GM21381 (cell line): ENCODE data around the gene PPOX.

Source experiments
- ATAC-seq: cut with Tn5 transposase; IDR thresholded peaks from one replicate; pipeline ENCODE4 v1.9.1; 2021; ENCODE audit warnings: mild to moderate bottlenecking, moderate library complexity; ENCODE audit not compliant: unreplicated experiment

Gene PPOX

GRCh38 chr1:161175771-161176453 is 9.7 kb downstream of the PPOX start:
- ATAC-seq, result no peak

- no peak for ATAC-seq
Observed at GRCh38 chr1:161176468-161177111, 10.4 kb downstream of the PPOX start.

GRCh38 chr1:161177112-161177935 is 11.1 kb downstream of the PPOX start, which contains the start of gene B4GALT3:
B4GALT3 (minus strand) TSS chr1:161177507; CDS start chr1:161176060, 1,447 bp downstream.
- ATAC-seq, result peak; percentile 79

DNA sequence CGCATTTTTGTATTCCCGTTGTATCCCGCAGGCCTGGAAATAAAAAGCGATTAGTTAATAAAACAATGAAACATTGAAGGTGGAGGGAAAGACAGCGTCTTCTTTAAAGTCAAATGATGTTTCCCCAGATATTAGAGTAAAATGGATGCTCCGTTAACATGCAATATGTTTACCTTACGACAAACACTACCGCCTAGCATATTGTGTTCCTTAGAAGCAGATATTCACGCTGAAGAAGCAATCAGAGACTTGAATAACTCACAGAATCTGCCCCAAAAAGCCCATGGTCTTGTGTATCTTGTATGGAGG is 11.7 kb downstream of the PPOX start:
- ATAC-seq, result no peak

DNA sequence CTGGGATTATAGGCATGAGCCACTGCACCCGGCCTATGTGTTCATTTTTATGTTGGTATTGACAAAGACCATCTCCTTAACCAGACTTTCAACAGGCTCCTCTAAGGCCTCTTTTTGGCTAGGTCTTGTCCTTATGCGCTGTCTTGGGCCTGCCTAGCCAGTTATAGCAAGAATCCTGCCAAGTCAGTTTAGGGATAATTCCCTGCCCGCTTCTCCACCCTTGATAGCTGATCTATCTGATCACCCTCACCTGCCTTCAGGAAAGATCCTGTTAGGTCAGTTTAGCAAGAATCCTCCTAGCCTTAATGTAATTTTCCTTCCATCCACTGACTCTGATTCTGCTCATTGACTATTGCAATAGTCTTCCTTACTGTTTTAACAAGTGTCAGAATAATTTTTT is 13.5 kb downstream of the PPOX start:
- ATAC-seq, result no peak

DNA sequence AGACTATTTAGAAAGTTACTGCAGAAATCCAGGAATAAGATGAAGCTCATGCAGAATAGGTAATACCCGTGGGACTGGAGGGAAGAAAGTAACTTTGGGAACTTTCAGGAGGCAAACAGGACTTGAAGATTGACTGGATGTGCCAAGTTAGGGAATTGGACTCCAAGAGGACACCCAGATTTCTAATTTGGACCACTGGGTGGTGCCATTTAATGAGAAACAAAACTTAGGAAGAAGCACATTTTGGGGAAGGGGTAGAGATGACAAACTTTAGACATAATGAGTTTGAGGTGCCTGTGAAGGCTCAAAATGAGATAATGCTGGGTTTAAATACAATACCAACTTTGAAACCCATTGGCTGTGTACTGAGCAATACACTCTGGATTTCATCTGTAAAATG is 14.4 kb downstream of the PPOX start:
- no peak for ATAC-seq

DNA sequence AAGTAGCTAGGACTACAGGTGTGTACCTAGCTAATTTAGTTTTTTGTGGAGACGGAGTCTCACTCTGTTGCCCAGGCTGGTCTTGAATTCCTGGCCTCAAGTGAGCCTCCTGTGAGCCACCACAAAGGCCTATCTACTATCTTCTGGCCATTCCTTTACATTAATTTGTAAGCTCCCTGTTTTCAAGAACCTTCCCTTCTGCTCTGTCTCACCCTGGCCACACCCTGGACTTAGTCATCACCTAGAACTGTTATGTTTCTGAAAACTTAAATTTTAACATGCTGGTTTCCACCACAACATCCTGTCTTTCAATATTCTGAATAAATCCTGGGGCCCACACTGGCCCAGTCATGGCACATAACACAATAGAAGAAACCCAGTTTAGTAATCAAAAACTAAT is 16.0 kb downstream of the PPOX start:
- no peak for ATAC-seq

GRCh38 chr1:161185282-161185682 is 19.1 kb downstream of the PPOX start:
- peak; percentile 63 for ATAC-seq

GRCh38 chr1:161185732-161186311 is 19.6 kb downstream of the PPOX start:
- peak; percentile 12 for ATAC-seq

DNA sequence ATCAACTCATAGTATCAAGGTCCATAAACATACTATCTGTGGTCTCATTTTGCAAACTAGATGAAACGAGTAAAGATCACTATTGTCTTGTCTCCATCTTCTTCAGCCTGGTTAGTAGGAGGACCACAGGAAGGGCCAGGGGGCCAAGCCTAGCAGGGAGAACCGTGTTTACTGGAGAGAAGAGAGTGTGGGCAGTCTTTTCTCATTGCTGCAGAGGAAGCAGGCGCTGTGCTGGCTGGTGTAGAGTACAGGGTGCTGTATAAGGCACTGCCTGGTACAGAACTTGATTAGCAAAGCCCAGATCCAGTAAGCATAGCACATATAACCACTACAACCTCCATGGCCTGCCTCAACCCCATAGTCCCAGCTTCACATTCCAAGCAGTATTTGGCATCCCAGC is 21.1 kb downstream of the PPOX start:
- no peak for ATAC-seq

DNA sequence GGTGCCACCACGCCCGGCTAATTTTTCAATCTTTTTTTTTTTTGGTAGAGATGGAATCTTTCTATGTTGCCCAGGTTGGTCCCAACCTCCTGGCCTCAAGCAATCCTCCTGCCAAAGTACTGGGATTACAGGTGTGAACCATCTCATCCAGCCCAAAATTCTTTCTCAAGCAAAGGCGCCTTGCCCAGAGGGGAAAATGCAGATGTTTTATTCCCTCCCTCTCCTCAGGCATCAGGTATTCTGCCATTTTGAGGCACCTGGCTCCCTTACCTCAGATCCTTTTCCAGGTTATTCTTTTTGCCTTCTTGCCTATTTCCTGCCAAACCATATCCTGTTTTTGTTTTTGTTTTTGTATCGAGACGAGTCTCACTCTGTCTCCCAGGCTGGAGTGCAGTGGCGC is 22.2 kb downstream of the PPOX start:
- no peak for ATAC-seq

GRCh38 chr1:161189036-161189435 is 22.8 kb downstream of the PPOX start:
- no peak for ATAC-seq

DNA sequence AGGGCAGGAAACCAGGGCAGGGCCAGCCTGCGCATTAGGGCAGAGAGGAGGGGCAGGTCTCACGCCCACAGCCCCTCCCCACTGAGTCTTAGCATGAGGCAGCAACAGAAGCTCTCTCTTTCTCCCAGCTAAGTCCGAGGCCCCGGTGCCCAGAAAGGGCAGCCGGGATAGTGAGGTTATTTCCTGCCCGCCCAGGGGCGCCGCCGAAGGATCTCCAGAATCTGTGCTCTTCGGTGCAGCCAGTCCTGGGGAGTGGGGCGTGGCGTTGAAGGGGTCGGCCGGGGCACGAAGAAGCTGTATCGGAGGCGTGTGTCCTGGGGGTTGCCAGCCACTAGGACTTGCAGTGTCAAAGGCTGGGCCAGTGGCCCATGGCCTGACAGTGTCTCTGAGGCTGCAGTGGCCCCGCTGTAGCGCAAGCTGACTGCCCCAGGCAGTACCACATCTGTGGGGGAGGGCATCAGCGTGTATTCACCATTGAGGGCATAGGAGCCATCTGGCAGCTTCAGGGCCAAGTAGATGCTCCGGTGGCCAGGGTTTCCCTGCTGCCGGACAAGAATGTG is 24.8 kb downstream of the PPOX start:
- ATAC-seq, result no peak

- ATAC-seq, result no peak
Observed at GRCh38 chr1:161191971-161192370, 25.7 kb downstream of the PPOX start.

DNA sequence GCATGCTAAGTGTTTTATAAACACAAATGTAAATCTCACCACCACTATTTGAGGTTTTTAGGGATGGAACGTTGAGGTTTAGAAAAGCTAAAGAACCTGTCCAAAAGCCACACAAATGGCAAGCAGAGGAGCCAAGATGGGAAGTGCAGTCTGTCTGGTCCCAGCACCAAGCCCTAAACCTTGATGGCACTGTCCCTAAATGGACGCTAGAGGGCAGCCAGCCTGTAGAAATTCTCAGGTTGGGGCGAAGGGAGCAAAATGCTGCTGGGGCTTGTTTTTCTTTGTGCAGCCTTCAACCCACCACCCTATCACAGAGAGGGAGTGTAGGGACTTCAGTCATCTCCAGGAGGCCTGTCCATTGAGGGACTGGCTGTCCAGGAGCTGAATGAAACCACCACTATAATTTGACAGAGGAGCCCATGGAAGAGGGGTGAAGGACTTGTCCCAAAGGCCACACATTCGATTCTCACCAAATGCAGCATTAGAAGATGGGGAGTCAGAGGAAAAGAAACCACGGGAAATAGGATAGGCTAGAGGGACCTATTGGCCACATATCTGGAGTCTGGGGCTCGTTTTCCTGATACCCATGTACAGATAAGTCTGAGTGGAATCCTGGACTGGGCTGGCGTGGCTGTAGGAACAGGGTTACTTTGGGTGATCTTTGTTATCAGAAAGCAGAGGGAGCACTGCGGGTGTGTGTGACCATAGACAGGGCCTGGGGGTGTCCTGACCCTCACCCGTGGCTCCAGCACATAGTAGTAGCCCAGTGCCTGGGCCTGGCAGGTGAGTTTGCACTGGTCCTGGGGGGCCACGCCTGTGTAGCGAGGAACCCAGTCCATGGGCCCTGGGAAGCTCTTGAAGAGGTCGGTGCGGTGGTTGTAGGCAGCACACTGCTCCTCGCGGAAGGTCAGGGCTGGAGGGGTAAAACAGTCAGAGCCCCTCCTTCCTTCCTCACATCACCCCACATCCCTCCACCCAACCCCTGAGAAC is 26.5 kb downstream of the PPOX start:
- peak; percentile 52 for ATAC-seq

DNA sequence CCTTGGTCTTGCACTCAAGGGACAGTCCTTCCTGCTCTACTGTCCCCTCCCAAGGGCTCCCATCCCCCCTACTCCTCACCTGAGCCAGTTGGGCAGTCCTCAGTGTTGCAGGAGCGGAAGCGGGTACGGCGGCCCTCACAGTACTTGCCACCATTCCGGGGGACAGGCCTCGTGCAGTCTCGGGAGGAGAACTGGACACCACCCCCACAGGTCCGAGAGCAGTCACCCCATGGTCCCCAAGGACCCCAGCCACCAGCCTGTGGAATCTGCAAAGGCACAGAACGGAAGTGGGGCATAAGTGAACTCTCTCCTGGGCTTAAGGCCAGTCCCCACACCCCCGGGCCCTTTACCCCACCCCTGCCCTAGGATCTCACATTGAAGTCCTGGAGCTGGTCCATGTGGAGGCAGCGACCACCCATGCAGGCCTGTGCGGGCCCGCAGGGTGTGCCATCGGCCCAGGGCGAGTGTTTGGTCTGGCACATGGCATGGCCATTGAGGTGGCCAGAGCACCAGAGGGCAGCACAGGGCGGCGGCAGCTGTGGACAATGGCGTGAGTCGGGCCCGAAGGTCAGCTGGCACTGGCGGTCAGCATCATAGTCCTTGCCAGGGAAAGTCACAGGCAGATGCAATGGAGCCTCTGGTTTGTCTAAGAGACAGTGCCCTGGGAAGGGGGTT is 27.5 kb downstream of the PPOX start:
- ATAC-seq, result no peak

- peak; percentile 53 for ATAC-seq
Observed at GRCh38 chr1:161195171-161195570, 28.9 kb downstream of the PPOX start.

DNA sequence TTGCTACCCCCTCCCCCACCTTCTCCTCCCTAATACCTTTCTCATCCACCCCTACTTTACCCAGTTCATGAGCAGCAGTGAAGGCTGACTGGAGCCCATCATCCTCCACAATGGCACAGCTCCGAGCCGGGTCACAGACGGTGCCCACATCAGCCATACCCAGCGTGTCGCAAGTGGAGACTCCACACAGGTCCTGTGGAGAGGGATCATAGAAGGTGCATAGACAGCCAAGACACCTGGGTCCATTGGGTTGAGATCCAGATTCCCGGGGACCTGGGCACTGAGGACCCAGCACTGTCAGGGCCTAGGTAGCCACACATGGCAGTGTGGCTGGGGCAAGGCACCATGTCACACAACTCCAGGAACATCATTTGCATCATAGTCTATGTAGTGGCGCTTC is 29.9 kb downstream of the PPOX start:
- no peak for ATAC-seq
